Activated naive CD4-positive, alpha-beta T cell treated with anti-CD3 and anti-CD28 coated beads, Interleukin-2, amount 50 U/mL, for 16 hours (primary cell): ENCODE data around the gene GTF3C2.

ENCODE experiments used
- DNase-seq: peaks from one replicate; pipeline ENCODE4 v3.0.0-alpha.2; 2020

GTF3C2 gene

GRCh38 chr2:27291865-27292264, 64.7 kb downstream of the GTF3C2 start:
- DNase-seq: no peak

- no peak for DNase-seq
Observed at GRCh38 chr2:27290549-27290948, 66.0 kb downstream of the GTF3C2 start.

- DNase-seq: no peak
Observed at GRCh38 chr2:27288610-27289009, 68.0 kb downstream of the GTF3C2 start.

GRCh38 chr2:27285481-27285880, 71.1 kb downstream of the GTF3C2 start:
- no peak for DNase-seq

DNA sequence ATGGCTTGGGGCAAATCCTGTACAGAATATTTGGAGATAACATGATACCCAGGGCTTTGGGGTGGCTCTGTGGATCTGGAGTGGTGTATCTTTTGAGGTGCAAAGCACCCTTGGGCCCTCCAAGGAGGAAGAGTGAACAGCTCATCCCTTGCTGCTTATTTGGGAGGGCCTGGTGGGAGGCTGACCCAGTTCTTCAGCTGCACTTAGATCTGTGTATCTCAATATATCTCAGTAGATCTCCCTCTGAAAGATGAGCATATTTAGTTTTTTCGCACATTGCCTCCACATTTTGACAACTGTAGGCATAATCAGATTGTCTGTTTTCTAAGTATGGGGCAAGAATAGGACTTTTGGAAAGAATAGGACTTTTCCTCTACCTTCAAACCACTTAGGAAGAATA, 71.6 kb downstream of the GTF3C2 start:
- DNase-seq: no peak

DNA sequence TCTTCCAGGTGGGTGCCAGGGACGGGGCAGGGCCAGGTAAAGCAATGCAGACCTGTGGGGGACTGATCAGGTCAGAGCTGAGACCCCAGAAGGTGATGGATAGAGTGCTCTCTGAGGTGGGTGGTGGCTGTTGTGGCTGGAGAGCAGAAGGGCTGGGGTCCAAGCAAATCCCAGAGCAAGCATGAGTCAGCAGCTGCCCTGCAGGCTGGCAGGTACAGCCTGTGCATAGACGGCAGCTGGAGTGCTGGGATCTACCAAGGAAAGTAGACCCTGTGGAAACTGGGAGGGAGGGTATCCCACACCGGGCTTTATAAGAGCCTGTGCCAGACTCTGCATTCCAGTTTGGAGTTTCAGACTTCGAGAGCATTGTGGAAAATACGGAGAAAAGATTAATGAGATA, 73.7 kb downstream of the GTF3C2 start:
- no peak for DNase-seq

GRCh38 chr2:27281855-27282559, 74.6 kb downstream of the GTF3C2 start, which contains the start of gene TRIM54:
TSS of gene TRIM54 (plus strand) at chr2:27282429. CDS start at chr2:27282732, 303 bp downstream.
- no peak for DNase-seq

DNA sequence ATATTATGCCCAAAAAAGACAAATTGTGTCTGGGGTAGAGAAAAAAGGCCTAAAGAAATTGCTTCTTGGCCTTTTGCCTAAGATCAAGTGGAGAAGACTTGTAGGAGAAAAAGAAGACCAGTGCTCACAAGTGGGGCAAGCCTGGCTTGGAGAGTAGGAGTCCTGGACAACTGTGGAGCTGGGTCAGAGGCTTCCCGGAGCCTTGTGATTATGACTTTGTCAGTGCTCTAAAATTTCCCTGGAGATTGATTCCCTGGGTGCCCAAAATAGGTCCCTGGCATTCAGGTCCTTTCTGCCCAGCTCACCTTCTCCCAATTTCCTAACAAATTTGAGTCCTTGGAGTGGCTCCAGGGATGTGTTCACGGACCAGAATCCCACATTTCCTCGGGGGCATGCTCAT, 75.1 kb downstream of the GTF3C2 start:
- DNase-seq: no peak

DNA sequence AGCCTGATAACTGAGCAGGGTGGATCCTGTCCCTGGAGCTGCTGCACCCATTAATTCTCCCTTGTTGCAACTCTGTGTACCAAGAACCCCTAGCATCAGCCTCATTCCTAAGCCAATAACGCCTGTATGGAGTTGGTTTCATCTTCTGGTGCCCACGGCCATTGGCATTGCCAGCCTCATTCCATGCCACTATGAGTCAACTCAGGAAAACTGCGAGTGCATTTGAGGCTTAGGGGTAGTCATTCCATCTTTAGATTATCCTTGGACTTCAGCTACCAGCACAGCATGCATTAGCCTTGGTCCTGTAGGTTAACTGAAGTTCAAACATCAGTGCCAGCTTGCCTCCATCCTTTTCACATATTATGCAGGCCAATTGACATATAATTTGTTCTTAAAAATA, 75.7 kb downstream of the GTF3C2 start:
- no peak for DNase-seq

- DNase-seq: no peak
Observed at GRCh38 chr2:27278010-27278409, 78.6 kb downstream of the GTF3C2 start.
